Left ventricle myocardium inferior (tissue), 1 donor: ENCODE measurements around the gene PYDC1. TPM values are rescaled to one million over a fixed set of nuclear protein-coding genes. Genes with fewer than 3 reads are reported as not detected.
"Not testable (repeated sequence)": the region's sequence is repeated elsewhere in the genome, so short reads cannot be mapped to it uniquely, and the experiment has no call there.

Experiments used
- DNase-seq: peaks from one replicate; pipeline ENCODE4 v3.0.0-alpha.2; 2020
- H3K27ac ChIP-seq: fragments of 200-600 bp; replicated peaks from 2 replicates; pipeline ENCODE4 v1.8.0; 2021
- H3K27me3 ChIP-seq: fragments of 200-600 bp; 2 replicates; pipeline ENCODE4 v1.8.0; 2021; ENCODE audit warnings: low read depth
- H3K36me3 ChIP-seq: fragments of 200-600 bp; 2 replicates; pipeline ENCODE4 v1.8.0; 2021
- H3K4me1 ChIP-seq: fragments of 200-600 bp; 2 replicates; pipeline ENCODE4 v1.8.0; 2021
- H3K4me3 ChIP-seq: fragments of 200-600 bp; 2 replicates; pipeline ENCODE4 v1.8.0; 2021; ENCODE audit warnings: mild to moderate bottlenecking, moderate library complexity
- H3K9me3 ChIP-seq: fragments of 200-600 bp; replicated peaks from 2 replicates; pipeline ENCODE4 v1.8.0; 2021
- CTCF ChIP-seq: fragments of 200-600 bp; IDR thresholded peaks from 2 replicates; pipeline ENCODE4 v1.8.0; 2021; ENCODE audit warnings: antibody characterized with exemption, mild to moderate bottlenecking, borderline replicate concordance
- intact Hi-C: fragments of 100-400 bp; cut with micrococcal nuclease; formaldehyde crosslinking; loops from one replicate; pipeline ENCODE4 v1.11.0; 2022
- total RNA-seq: library from RNA; stranded (reverse); fragmentation: NEBNext Ultra II Directional; extraction: Animal tissue kit (Norgen Biotek cat#: 25700); gene quantifications from one replicate; pipeline ENCODE4 v1.2.1, GENCODE V29; 2021
- donor health status: DM: no; HTN: yes; CAD: no; lungs with severe emphysema.

Gene PYDC1
- total RNA-seq, 1 donor from 2014 or later, result not detected

GRCh38 chr16:31200821-31201568 lies 15.9 kb downstream of the PYDC1 start:
- intact Hi-C loops, result no loop called here
- Histone ChIP-seq H3K27ac (no peak overlapping the region), H3K27me3 (no peaks in the 10 kb centered on the region), H3K4me3 (peak overlapping the region; percentile 85), H3K36me3 (peaks cover 14% of the 10 kb centered on the region), H3K9me3 (no peaks in the 10 kb centered on the region), H3K4me1 (peaks cover 33% of the 10 kb centered on the region)
- no peak for DNase-seq
- no peak for TF ChIP-seq CTCF

GRCh38 chr16:31200111-31200510 lies 16.8 kb downstream of the PYDC1 start:
- DNase-seq, intact Hi-C loops, H3K4me3 ChIP-seq, H3K27me3 ChIP-seq, H3K9me3 ChIP-seq, H3K27ac ChIP-seq: not testable (repeated sequence)
- Histone ChIP-seq H3K4me1 (peaks cover 33% of the 10 kb centered on the region), H3K36me3 (peaks cover 23% of the 10 kb centered on the region)

GRCh38 chr16:31199430-31200041 lies 17.4 kb downstream of the PYDC1 start:
- H3K4me3 ChIP-seq, result no peak overlapping the region
- H3K9me3 ChIP-seq, result no peaks in the 10 kb centered on the region
- no peak for DNase-seq
- peaks cover 28% of the 10 kb centered on the region for H3K36me3 ChIP-seq
- H3K27me3 ChIP-seq, result no peaks in the 10 kb centered on the region
- TF ChIP-seq CTCF, result no peak
- intact Hi-C loops, result no loop called here
- peaks cover 33% of the 10 kb centered on the region for H3K4me1 ChIP-seq
- H3K27ac ChIP-seq, result no peak overlapping the region

GRCh38 chr16:31198207-31198882 lies 18.6 kb downstream of the PYDC1 start:
- DNase-seq, result no peak
- H3K27ac ChIP-seq, result no peak overlapping the region
- TF ChIP-seq CTCF, result no peak
- H3K27me3 ChIP-seq, result no peaks in the 10 kb centered on the region
- peaks cover 40% of the 10 kb centered on the region for H3K36me3 ChIP-seq
- H3K9me3 ChIP-seq, result no peaks in the 10 kb centered on the region
- H3K4me1 ChIP-seq, result peaks cover 30% of the 10 kb centered on the region
- intact Hi-C loops, result no loop called here
- H3K4me3 ChIP-seq, result no peak overlapping the region

- no peak for TF ChIP-seq CTCF
- peaks cover 11% of the 10 kb centered on the region for H3K4me1 ChIP-seq
- H3K27ac ChIP-seq, result no peak overlapping the region
- H3K4me3 ChIP-seq, result no peak overlapping the region
- no peaks in the 10 kb centered on the region for H3K27me3 ChIP-seq
- no peak for DNase-seq
- H3K36me3 ChIP-seq, result peaks cover 59% of the 10 kb centered on the region
- intact Hi-C loops, result no loop called here
- no peaks in the 10 kb centered on the region for H3K9me3 ChIP-seq
Observed at GRCh38 chr16:31196324-31197088, 20.4 kb downstream of the PYDC1 start.

GRCh38 chr16:31195861-31196260 lies 21.1 kb downstream of the PYDC1 start:
- peaks cover 65% of the 10 kb centered on the region for H3K36me3 ChIP-seq
- H3K4me3 ChIP-seq, H3K9me3 ChIP-seq, H3K27ac ChIP-seq, intact Hi-C loops, H3K4me1 ChIP-seq, H3K27me3 ChIP-seq, DNase-seq: not testable (repeated sequence)
